ENCODE measurements around the gene SASH1.

DNA sequence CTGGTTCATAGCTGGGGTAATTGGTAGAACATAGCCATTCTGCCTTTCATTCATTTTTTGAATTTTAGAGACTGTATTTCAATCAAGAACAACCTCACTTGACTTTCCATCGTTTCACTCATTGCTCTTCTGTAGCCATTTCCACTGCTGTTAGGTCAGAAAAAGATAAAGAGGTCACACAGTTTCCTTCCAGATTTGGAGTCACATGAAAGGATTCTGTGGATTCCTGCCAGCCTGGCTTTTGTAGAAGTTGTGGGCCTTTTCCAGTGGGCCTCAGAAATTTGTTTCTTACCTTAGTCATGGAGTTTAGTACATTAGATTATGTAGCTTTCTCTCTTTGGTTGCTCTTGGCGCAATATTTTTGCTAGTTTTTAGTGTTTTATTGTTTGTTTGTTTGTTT, 157.8 kb downstream of the SASH1 start:
- no peak for TF ChIP-seq POLR2AphosphoS5 (IDR thresholded peaks at IDR 0.05)
- TF ChIP-seq, protein P1, sequence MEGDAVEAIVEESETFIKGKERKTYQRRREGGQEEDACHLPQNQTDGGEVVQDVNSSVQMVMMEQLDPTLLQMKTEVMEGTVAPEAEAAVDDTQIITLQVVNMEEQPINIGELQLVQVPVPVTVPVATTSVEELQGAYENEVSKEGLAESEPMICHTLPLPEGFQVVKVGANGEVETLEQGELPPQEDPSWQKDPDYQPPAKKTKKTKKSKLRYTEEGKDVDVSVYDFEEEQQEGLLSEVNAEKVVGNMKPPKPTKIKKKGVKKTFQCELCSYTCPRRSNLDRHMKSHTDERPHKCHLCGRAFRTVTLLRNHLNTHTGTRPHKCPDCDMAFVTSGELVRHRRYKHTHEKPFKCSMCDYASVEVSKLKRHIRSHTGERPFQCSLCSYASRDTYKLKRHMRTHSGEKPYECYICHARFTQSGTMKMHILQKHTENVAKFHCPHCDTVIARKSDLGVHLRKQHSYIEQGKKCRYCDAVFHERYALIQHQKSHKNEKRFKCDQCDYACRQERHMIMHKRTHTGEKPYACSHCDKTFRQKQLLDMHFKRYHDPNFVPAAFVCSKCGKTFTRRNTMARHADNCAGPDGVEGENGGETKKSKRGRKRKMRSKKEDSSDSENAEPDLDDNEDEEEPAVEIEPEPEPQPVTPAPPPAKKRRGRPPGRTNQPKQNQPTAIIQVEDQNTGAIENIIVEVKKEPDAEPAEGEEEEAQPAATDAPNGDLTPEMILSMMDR (IDR thresholded peaks at IDR 0.05) = no peak
